A549 (cell line): ENCODE results near the gene ADAM19. TPM values are rescaled to one million over a fixed set of nuclear protein-coding genes. Genes with fewer than 3 reads are reported as not detected.

ENCODE experiments used
- ATAC-seq, 2 experiments: fragments of 200-7000 bp in 1 of 2; fragments of >200 bp in 1 of 2; cut with Nextera tagmentation in 1 of 2; cut with Tn5 transposase in 1 of 2; 3 replicates each; pipeline versions ENCODE4 v1.8.0 to v1.9.1; 2018 to 2020; ENCODE audit warnings: mild to moderate bottlenecking in 1 of 2, moderate library complexity in 1 of 2
- CTCF ChIA-PET: fragments of 300-600 bp; sonication (Branson Sonifier 250); formaldehyde crosslinking; extraction: SDS; loops from one replicate; lab custom pipeline; 2021; ENCODE audit warnings: antibody characterized with exemption, inconsistent platforms; lab: Yijun Ruan, JAX
- POLR2A ChIA-PET: fragments of 350-600 bp; formaldehyde crosslinking; extraction: SDS; loops from one replicate; lab custom pipeline; 2021; ENCODE audit warnings: antibody characterized with exemption, inconsistent platforms; lab: Yijun Ruan, JAX
- DNase-seq, 2 experiments: peaks; one replicate each; pipeline versions ENCODE4 v3.0.0 to v3.0.0-alpha.2; 2011 to 2016; ENCODE audit warnings: low read depth in 1 of 2, low spot score in 1 of 2
- FAIRE-seq: peaks from 2 replicates; lab custom pipeline; 2011; peaks lifted over from hg19 to GRCh38; lab: Jason Lieb, UNC
- H3K27ac ChIP-seq, 2 experiments: fragments of >200 bp; sonication (Bioruptor Twin); formaldehyde crosslinking; 3 replicates each; pipeline ENCODE4 v1.5.1; 2016 to 2017
- H3K4me1 ChIP-seq: fragments of >200 bp; sonication (Bioruptor Twin); formaldehyde crosslinking; 3 replicates; pipeline ENCODE4 v1.6.1; 2016
- H3K4me2 ChIP-seq: fragments of >200 bp; sonication (Bioruptor Twin); formaldehyde crosslinking; 3 replicates; pipeline ENCODE4 v1.6.1; 2016
- H3K4me3 ChIP-seq: fragments of >200 bp; sonication (Bioruptor Twin); formaldehyde crosslinking; 3 replicates; pipeline ENCODE4 v1.5.1; 2016
- H3K9me3 ChIP-seq: fragments of >200 bp; sonication (Bioruptor Twin); formaldehyde crosslinking; 3 replicates; pipeline ENCODE4 v1.6.1; 2016
- ATOH8 ChIP-seq: fragments of 250-450 bp; sonication (Bioruptor Pico); IDR thresholded peaks from 2 replicates; pipeline ENCODE4 v1.5.0; 2020; ENCODE audit warnings: low read depth, mild to moderate bottlenecking, moderate library complexity
- BHLHE40 ChIP-seq: IDR thresholded peaks from 2 replicates; pipeline ENCODE4 v1.6.1; 2012; ENCODE audit warnings: low read depth, low read length, inconsistent platforms
- CBX2 ChIP-seq: fragments of 200-600 bp; sonication (generic); IDR thresholded peaks from 2 replicates; pipeline ENCODE4 v1.6.1; 2016; ENCODE audit warnings: low read depth, mild to moderate bottlenecking, borderline replicate concordance
- CEBPB ChIP-seq, 2 experiments: fragments of >200 bp in 1 of 2; sonication (Bioruptor Twin) in 1 of 2; formaldehyde crosslinking in 1 of 2; IDR thresholded peaks; 2 replicates each; pipeline ENCODE4 v1.6.1; 2012 to 2016
- CHD2 ChIP-seq: fragments of 150-350 bp; IDR thresholded peaks from 2 replicates; pipeline ENCODE4 v1.6.1; 2014; ENCODE audit warnings: low read length; ENCODE audit not compliant: partially characterized antibody
- CHD4 ChIP-seq: fragments of 200-600 bp; sonication (generic); IDR thresholded peaks from 2 replicates; pipeline ENCODE4 v1.6.1; 2016; ENCODE audit warnings: antibody characterized with exemption, mild to moderate bottlenecking, borderline replicate concordance
- E2F6 ChIP-seq: IDR thresholded peaks from 2 replicates; pipeline ENCODE4 v1.6.1; 2012; ENCODE audit warnings: low read depth, borderline replicate concordance
- HDAC2 ChIP-seq: fragments of 200-600 bp; sonication (generic); IDR thresholded peaks from 2 replicates; pipeline ENCODE4 v1.6.1; 2016
- HEYL ChIP-seq: fragments of 250-450 bp; sonication (Bioruptor Pico); IDR thresholded peaks from 2 replicates; pipeline ENCODE4 v1.8.0; 2021; ENCODE audit warnings: mild to moderate bottlenecking, moderate library complexity
- HOXA7 ChIP-seq: fragments of 250-450 bp; sonication (Bioruptor Pico); IDR thresholded peaks from 2 replicates; pipeline ENCODE4 v1.5.0; 2020; ENCODE audit warnings: mild to moderate bottlenecking, moderate library complexity
- HOXB13 ChIP-seq: fragments of 250-450 bp; sonication (Bioruptor Pico); IDR thresholded peaks from 2 replicates; pipeline ENCODE4 v1.5.0; 2020; ENCODE audit warnings: low read depth, mild to moderate bottlenecking, moderate library complexity
- HOXB5 ChIP-seq: fragments of 250-450 bp; sonication (Bioruptor Pico); IDR thresholded peaks from 2 replicates; pipeline ENCODE4 v1.5.0; 2020; ENCODE audit warnings: mild to moderate bottlenecking, moderate library complexity
- JUN ChIP-seq, 2 experiments: fragments of >200 bp; sonication (Bioruptor Twin); formaldehyde crosslinking; IDR thresholded peaks; 2 replicates in 1 of 2; 3 replicates in 1 of 2; pipeline ENCODE4 v1.6.1; 2016 to 2017
- KDM1A ChIP-seq: fragments of 200-600 bp; sonication (generic); IDR thresholded peaks from 2 replicates; pipeline ENCODE4 v1.6.1; 2016; ENCODE audit warnings: low read depth, mild to moderate bottlenecking
- MAFK ChIP-seq: fragments of 450-650 bp; IDR thresholded peaks from 2 replicates; pipeline ENCODE4 v1.6.1; 2014; ENCODE audit not compliant: partially characterized antibody
- NFE2L2 ChIP-seq: fragments of 150-350 bp; conservative IDR thresholded peaks from 2 replicates; pipeline ENCODE4 v1.6.1; 2014; ENCODE audit warnings: low read length
- PBX3 ChIP-seq: IDR thresholded peaks from 2 replicates; pipeline ENCODE4 v1.6.1; 2012
- POLR2A ChIP-seq: IDR thresholded peaks from 2 replicates; pipeline ENCODE4 v1.6.1; 2012; ENCODE audit warnings: mild to moderate bottlenecking, low read length
- RFX5 ChIP-seq: fragments of 450-650 bp; IDR thresholded peaks from 2 replicates; pipeline ENCODE4 v1.7.1; 2014; ENCODE audit warnings: antibody characterized with exemption, mild to moderate bottlenecking, moderate library complexity
- SMC3 ChIP-seq: fragments of >200 bp; sonication (Bioruptor Twin); formaldehyde crosslinking; IDR thresholded peaks from 3 replicates; pipeline ENCODE4 v1.6.1; 2018; ENCODE audit warnings: inconsistent platforms
- TP53 ChIP-seq: fragments of 250-450 bp; sonication (Bioruptor Pico); IDR thresholded peaks from 2 replicates; pipeline ENCODE4 v1.5.0; 2021; ENCODE audit warnings: mild to moderate bottlenecking, moderate library complexity
- USF2 ChIP-seq: fragments of 450-650 bp; IDR thresholded peaks from 2 replicates; pipeline ENCODE4 v1.6.1; 2014; ENCODE audit warnings: antibody characterized with exemption
- WGBS: methylation state at CpG from one replicate; pipeline ENCODE4 v1.1.6; 2017; ENCODE audit errors: missing lambda C conversion rate; 5-methylcytosine and 5-hydroxymethylcytosine counted together
- polyA plus RNA-seq, 4 experiments: library from polyadenylated mRNA; depleted of rRNA in 3 of 4; stranded (reverse); fragments of >200 nt; fragmentation: RNase III in 1 of 4; extraction: RNeasy Plus Mini Kit Qiagen cat#74134 plus additional on column Dnase treatment in 1 of 4; gene quantifications; 2 replicates in 3 of 4; 3 replicates in 1 of 4; pipeline ENCODE4 v1.2.3, GENCODE V29; 2011 to 2017

Gene ADAM19
- polyA plus RNA-seq, 2 of the 4 experiments (the other 2 are of a cell fraction), result 7.7 to 15.2 TPM

- H3K4me3 ChIP-seq, result peak overlapping the region; percentile 77
- CTCF ChIA-PET, result interaction anchor here (0.9 to 10.7 kb wide), 7 partner anchors 14 to 282 kb away, joined by 3 to 96 read pairs (median 3); no protein-coding TSS in a partner anchor
- WGBS, result 81% methylated on average over 4 of the region's 4 CpGs
Observed at GRCh38 chr5:157460921-157461792, 114.4 kb downstream of the ADAM19 start.

GRCh38 chr5:157459715-157460599 is 115.6 kb downstream of the ADAM19 start, which contains the start of gene NIPAL4:
Gene NIPAL4, plus strand, starts transcription at chr5:157460213. Its CDS starts 108 bp downstream, at chr5:157460321.
- peak; percentile 67 to 84 for ATAC-seq
- ChIA-PET POLR2A (interaction anchor here (0.9 to 1.5 kb wide), 4 partner anchors 12 to 272 kb away, joined by 3 to 4 read pairs (median 3); partner anchors contain the start of gene THG1L), CTCF (interaction anchor here (0.8 to 10.7 kb wide), 10 partner anchors 13 to 259 kb away, joined by 3 to 96 read pairs (median 4); no protein-coding TSS in a partner anchor)
- Histone ChIP-seq H3K4me2 (peak within 1 kb of the TSS; percentile 80), H3K4me3 (peak within 1 kb of the TSS; percentile 77), H3K27ac (peak within 1 kb of the TSS; percentile 80 to 96), H3K4me1 (peaks cover 45% of the 10 kb centered on the region), H3K9me3 (no peaks in the 10 kb centered on the region)
- 0% methylated on average over 7 of the region's 54 CpGs for WGBS
- TF ChIP-seq PBX3 (no peak), HEYL (CRISPR knock-in tag) (no peak), E2F6 (peak; percentile 77), JUN (IDR thresholded peaks at IDR 0.05) (peak in 1 of 2 experiments; percentile 46; a peak in 1 of 5 replicates), CEBPB (IDR thresholded peaks at IDR 0.05) (peak in 1 of 2 experiments; percentile 7; a peak in 1 of 4 replicates), NFE2L2 (no peak)
- no peak for FAIRE-seq
- DNase-seq, result peak; percentile 40 to 41

More at GRCh38 chr5:157460921-157461792, 114.4 kb downstream of the ADAM19 start:
- peak overlapping the region; percentile 80 to 96; a peak in 4 of 6 replicates for H3K27ac ChIP-seq
- H3K9me3 ChIP-seq, result no peaks in the 10 kb centered on the region
- FAIRE-seq, result peak; percentile 54
- peaks cover 55% of the 10 kb centered on the region for H3K4me1 ChIP-seq
- H3K4me2 ChIP-seq, result peak overlapping the region; percentile 80
- POLR2A ChIA-PET, result interaction anchor here (1.5 kb wide), 1 partner anchor 11 kb away, joined by 4 read pairs; no protein-coding TSS in a partner anchor
- TF ChIP-seq MAFK (no peak), HOXA7 (CRISPR knock-in tag) (no peak), TP53 (CRISPR knock-in tag) (no peak), KDM1A (no peak), HDAC2 (no peak), CBX2 (no peak), CHD2 (no peak), HOXB5 (CRISPR knock-in tag) (no peak), HOXB13 (CRISPR knock-in tag) (no peak), RFX5 (no peak), SMC3 (no peak), ATOH8 (CRISPR knock-in tag) (no peak), CEBPB (IDR thresholded peaks at IDR 0.05) (no peak), USF2 (no peak), POLR2A (no peak), BHLHE40 (no peak), CHD4 (no peak), PBX3 (no peak), HEYL (CRISPR knock-in tag) (no peak)
- TF ChIP-seq, all 56 proteins: peak for 0
- no peak for DNase-seq
- no peak for ATAC-seq
